GM08714 (cell line): ENCODE results near the gene CHST12.

Experiments
- H3K4me3 ChIP-seq: fragments of 200-500 bp; sonication (Bioruptor generic); 2 replicates; pipeline ENCODE4 v1.5.1; 2014; ENCODE audit warnings: mild to moderate bottlenecking, low read length, inconsistent platforms
- ZNF274 ChIP-seq: IDR thresholded peaks from 2 replicates; pipeline ENCODE4 v1.6.1; 2012; ENCODE audit warnings: mild to moderate bottlenecking, low read depth, low read length

The CHST12 gene

DNA sequence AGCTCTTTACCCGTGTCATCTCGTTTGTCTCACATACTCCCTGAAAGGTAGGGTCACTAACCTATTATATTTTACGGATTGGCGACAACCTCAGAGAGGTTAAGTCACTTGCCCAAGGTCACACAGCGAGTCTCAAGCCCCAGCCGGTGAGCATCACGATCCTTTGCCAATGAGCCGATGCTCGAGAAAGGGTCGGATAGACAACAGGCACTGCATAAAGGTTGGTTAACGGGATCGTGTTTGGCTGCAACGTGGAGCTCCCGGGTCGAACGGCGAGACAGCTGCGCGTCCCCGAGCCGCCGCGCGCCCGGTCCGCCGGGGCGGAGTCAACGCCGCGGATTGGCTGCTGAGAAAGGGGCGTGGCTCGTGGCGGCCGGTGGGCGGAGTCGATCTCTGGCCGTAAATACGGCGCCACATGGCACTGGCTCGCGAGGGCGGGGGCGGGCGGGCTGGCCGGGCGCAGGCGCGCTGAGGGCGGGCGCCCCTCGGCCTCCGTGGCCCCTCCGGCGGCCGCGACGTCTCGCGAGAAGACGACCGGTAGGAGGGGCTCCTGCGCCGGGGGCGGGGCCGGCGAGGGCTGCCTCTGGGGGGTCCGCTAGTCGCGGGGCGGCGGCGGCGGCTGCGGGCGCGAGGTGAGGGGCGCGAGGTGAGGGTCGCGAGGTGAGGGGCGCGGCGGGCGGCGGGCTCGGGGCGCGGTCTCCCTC lies at the start of gene CHST12:
TSS of gene CHST12 (plus strand) at position 598 of the 704 bp plus-strand sequence. CDS start 29,029 bp downstream, outside the sequence.
- peak within 1 kb of the TSS; percentile 86 for H3K4me3 ChIP-seq
- TF ChIP-seq ZNF274, result no peak

- peak overlapping the region; percentile 97 for H3K4me3 ChIP-seq
- TF ChIP-seq ZNF274, result no peak
These were observed 49.5 kb upstream of the CHST12 start for GRCh38 chr7:2353936-2354185.

DNA sequence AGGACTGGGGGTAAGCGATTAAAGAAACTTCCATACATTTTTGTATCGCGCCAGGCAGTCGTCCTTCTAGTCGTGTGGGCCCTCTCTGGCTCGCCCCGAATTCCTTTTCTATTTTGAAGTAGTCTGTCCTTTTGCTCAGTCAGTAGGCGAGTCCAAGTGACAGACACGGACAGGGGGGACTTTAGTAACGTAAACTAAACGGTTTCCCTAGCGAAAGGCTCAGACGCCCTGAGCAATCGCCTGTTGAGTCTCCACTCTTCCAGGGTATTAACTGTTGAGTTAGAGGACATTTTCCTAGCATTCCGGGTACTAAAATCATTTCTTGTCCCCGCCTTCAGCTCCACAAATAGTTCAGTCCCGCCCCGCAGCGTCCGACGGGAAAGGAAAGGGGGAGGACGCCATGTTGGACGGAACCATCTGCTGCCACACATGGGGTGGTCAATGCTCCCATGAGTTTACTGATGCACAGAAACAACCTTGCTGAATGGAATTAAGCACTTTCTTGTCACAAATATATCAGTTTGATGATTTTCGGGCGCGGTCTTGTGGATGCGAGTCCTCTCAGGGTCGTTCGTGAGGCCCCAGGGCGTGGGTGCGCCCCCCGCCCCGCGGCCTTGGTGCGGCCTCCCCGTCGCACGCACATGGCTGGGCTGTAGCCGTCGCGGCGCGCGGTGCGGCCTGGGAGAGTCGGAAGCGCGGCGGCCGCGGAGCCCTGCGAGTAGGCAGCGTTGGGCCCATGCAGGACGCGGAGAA lies 49.0 kb upstream of the CHST12 start, which contains the start of gene EIF3B:
TSS of gene EIF3B (plus strand) at position 642 of the 753 bp plus-strand sequence. CDS start at position 737, 95 bp downstream.
- no peak for TF ChIP-seq ZNF274
- H3K4me3 ChIP-seq, result peak within 1 kb of the TSS; percentile 97

GRCh38 chr7:2354939-2355704 lies 48.3 kb upstream of the CHST12 start:
- TF ChIP-seq ZNF274, result no peak
- H3K4me3 ChIP-seq, result peak overlapping the region; percentile 97

DNA sequence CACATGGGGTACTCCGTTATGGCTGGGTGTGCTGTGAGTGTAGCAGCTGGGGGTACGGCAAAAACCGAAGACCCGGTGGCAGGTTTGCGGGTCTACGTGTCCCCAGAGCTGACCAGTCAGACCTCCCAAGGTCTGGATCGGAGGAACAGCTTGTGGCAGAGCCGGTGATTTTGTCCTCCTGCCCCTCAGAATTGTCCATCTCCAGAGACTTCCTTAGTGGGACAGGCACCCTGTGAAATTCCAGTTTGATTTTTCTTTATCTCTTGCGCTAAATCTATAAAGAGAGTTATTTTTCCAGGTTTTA lies 47.8 kb upstream of the CHST12 start:
- no peak for TF ChIP-seq ZNF274
- H3K4me3 ChIP-seq, result peak overlapping the region; percentile 97

DNA sequence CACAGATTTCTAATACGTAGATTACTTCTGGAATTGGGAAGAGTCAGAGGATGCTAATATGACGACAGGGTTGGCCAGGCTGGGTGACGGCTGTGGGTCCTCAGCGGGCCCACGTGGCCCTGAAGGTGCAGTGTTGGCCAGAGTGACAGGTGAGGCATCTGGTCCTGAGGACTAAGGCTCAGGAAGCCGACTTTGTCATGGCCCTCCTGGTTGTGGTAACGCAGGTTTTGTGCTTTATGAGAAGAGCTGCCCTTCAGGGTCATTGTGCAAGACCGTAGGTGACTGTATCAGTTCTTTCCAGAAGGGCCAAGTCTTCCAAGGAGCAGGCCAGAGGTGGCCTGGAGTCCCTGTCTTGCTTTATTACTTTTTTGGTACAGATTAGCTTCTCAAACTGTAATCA lies 46.2 kb upstream of the CHST12 start:
- H3K4me3 ChIP-seq, result no peak overlapping the region

GRCh38 chr7:2357571-2357970 lies 45.8 kb upstream of the CHST12 start:
- no peak for TF ChIP-seq ZNF274
- no peak overlapping the region for H3K4me3 ChIP-seq

More for the DNA sequence above, 46.2 kb upstream of the CHST12 start:
- no peak for TF ChIP-seq ZNF274

DNA sequence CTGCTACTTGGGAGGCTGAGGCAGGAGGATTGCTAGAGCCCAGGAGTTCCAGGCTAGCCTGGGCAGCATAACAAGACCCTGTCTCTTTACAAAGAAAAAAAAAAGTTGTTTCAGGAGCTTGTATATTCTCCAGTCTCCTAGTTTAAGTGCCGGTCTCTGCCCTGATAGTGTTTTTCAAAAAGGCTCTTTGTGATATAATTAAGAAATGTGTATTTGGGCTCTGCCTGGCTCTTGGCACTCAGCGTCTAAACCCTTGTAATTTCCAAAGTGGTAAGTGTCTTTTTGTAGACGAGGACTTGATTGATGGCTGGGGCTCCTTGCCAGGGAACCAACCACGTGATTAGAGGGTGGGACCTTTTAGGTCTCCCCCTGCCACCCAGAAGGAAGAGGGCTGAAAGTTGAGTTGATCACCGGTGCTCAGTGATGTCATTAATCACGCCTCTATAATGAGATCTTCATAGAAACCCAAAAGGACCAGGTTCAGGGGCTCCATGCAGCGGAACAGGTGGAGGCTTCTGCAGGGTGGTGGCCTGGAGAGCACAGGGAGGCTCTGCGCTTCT lies 44.4 kb upstream of the CHST12 start:
- TF ChIP-seq ZNF274, result no peak
- no peak overlapping the region for H3K4me3 ChIP-seq

- no peak overlapping the region for H3K4me3 ChIP-seq
- TF ChIP-seq ZNF274, result no peak
These were observed 43.8 kb upstream of the CHST12 start for GRCh38 chr7:2359610-2360009.

GRCh38 chr7:2360796-2361195 lies 42.6 kb upstream of the CHST12 start:
- no peak overlapping the region for H3K4me3 ChIP-seq
- TF ChIP-seq ZNF274, result no peak

DNA sequence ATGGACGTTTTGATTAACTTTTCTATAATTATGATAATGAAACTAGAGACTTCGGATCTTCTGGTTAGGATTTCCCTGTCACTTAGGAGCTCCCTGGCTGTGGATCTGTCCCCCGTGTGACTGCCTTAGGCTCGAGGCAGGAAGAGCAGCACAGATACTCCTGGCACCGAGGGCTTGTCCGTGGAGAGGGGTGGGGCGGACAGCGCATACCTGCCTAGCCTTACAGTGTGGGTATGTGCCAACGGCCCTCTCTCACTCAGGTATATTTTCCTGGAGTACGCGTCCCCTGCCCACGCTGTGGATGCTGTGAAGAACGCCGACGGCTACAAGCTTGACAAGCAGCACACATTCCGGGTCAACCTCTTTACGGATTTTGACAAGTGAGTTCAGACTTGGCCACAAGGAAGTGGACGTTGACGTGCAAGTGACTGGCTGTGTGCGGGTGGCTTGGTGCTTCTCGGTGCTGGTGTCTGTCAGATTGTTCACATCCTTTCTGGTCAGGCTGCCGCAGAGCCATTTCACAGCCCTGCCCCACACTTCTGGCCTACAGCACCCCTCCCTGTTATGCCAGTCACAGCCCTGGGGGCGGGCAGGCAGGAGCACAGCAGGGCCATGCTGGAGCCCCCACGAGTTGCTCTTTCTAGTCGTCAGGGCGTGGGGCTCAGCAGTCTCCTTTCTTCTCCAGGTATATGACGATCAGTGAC lies 40.9 kb upstream of the CHST12 start:
- no peak overlapping the region for H3K4me3 ChIP-seq
- TF ChIP-seq ZNF274, result no peak

- no peak overlapping the region for H3K4me3 ChIP-seq
- TF ChIP-seq ZNF274, result no peak
These were observed 34.3 kb upstream of the CHST12 start for GRCh38 chr7:2369139-2369538.

GRCh38 chr7:2371329-2371728 lies 32.1 kb upstream of the CHST12 start:
- no peak overlapping the region for H3K4me3 ChIP-seq
- TF ChIP-seq ZNF274, result no peak

- TF ChIP-seq ZNF274, result no peak
- H3K4me3 ChIP-seq, result no peak overlapping the region
These were observed 30.7 kb upstream of the CHST12 start for GRCh38 chr7:2372724-2373123.
